Loucy (cell line): ENCODE measurements around the gene KRT34.

Source experiments
- EZH2phosphoT487 ChIP-seq: fragments of 200-600 bp; IDR thresholded peaks from 2 replicates; pipeline ENCODE4 v1.6.1; 2018; ENCODE audit warnings: antibody characterized with exemption, mild to moderate bottlenecking, moderate library complexity, borderline replicate concordance
- TF ChIP-seq, protein P1 (sequence below): fragments of 200-600 bp; sonication (generic); conservative IDR thresholded peaks from 2 replicates; pipeline ENCODE4 v1.5.1; 2014; ENCODE audit warnings: mild to moderate bottlenecking, antibody characterized with exemption, low read length

DNA sequence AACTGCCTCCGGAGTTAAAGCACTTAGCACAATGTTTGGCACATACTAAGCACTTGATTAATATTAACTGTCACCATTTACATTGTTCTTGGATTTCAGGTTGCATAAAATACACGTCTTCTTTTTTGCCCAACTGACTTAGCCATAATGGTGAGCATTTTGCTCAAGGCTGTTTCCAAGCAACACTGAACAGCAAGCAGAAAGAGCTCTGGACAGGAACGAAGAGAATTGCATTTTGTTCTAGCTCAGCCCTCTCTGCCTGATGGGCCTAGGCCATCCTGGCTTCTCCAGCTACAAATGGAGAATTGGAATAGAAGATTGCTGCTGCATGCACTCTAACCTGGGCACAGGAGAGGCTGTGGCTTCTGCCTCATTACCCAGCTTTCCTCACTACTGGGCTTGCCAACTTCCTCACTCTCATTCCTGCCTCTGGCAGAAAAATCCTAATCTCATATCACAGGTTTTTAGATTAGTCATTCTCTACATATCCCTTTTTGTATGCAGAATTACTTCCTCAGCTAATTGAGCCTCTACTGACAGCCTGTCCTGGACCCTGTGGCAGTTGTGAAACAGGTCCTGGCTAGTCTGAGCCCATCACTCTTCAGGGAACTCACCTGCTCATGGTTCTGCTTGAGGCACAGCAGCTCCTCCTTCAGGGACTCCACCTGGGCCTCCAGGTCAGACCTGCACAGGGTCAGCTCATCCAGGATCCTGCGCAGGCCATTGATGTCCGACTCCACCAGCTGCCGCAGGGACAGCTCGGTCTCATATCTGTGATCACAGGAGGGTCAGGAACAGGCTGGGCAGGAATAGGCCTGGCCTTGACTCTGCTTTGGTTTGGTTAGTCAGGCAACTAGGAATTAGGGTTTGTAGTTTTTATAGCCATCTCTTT lies 34.0 kb downstream of the KRT34 start:
- TF ChIP-seq, protein P1, sequence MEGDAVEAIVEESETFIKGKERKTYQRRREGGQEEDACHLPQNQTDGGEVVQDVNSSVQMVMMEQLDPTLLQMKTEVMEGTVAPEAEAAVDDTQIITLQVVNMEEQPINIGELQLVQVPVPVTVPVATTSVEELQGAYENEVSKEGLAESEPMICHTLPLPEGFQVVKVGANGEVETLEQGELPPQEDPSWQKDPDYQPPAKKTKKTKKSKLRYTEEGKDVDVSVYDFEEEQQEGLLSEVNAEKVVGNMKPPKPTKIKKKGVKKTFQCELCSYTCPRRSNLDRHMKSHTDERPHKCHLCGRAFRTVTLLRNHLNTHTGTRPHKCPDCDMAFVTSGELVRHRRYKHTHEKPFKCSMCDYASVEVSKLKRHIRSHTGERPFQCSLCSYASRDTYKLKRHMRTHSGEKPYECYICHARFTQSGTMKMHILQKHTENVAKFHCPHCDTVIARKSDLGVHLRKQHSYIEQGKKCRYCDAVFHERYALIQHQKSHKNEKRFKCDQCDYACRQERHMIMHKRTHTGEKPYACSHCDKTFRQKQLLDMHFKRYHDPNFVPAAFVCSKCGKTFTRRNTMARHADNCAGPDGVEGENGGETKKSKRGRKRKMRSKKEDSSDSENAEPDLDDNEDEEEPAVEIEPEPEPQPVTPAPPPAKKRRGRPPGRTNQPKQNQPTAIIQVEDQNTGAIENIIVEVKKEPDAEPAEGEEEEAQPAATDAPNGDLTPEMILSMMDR: no peak
- TF ChIP-seq EZH2phosphoT487: no peak
